ENCODE measurements around the gene MTM1.

MTM1 gene

DNA sequence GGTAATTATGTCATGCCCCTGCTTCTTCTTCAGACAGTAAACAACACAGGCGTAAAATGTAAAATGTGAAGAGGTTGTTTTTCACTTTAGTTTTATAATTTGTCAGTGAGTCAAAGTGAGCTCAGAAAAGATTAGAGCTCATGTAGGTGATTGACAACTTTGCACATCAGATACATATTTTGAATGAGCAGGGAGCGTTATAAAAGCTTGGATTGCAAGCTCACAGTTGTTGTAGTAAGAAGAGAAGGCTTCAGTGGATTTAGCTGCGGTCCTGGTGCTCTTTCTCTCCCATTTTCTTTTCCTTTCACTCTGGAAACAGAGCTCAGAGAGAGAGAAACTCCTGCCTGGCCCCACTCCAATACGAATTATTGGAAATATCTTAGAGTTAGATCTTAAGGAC is 151.2 kb downstream of the MTM1 start:
- no peak for TF ChIP-seq MAX (IDR thresholded peaks at IDR 0.05)
- no peak for TF ChIP-seq EGR1 (IDR thresholded peaks at IDR 0.05)
- no peak for TF ChIP-seq NFIC (IDR thresholded peaks at IDR 0.05)
- TF ChIP-seq RAD21 (IDR thresholded peaks at IDR 0.05; ENCODE audit: low read depth): no peak
- TF ChIP-seq USF1 (IDR thresholded peaks at IDR 0.05): no peak
- TF ChIP-seq REST (IDR thresholded peaks at IDR 0.05; ENCODE audit: low read depth): no peak
- TF ChIP-seq TEAD4 (IDR thresholded peaks at IDR 0.05): no peak
- no peak for TF ChIP-seq TAF1 (IDR thresholded peaks at IDR 0.05; ENCODE audit: low read depth)
- TF ChIP-seq EP300 (IDR thresholded peaks at IDR 0.05; ENCODE audit: borderline replicate concordance): no peak
- TF ChIP-seq FOXM1 (IDR thresholded peaks at IDR 0.05; ENCODE audit: borderline replicate concordance, low read depth): no peak
- TF ChIP-seq YY1 (IDR thresholded peaks at IDR 0.05; ENCODE audit: low read depth): no peak
- TF ChIP-seq CREB1 (IDR thresholded peaks at IDR 0.05; ENCODE audit: low read depth): no peak
- no peak for TF ChIP-seq CEBPB (IDR thresholded peaks at IDR 0.05)
- no peak for TF ChIP-seq TCF12 (IDR thresholded peaks at IDR 0.05; ENCODE audit: low read depth)
- TF ChIP-seq ZBTB7A (IDR thresholded peaks at IDR 0.05; ENCODE audit: low read depth): no peak

Data from Ishikawa (cell line).